ENCODE data around the gene KPNB1. TPM values are rescaled to one million over a fixed set of nuclear protein-coding genes. Genes with fewer than 3 reads are reported as not detected.

KPNB1 gene
- total and polyA plus RNA-seq, 10 donors, result 37.0 to 331 (median 250) TPM

GRCh38 chr17:47621293-47622179, 28.2 kb upstream of the KPNB1 start:
- intact Hi-C loops (cut with DNase I; ENCODE audit: low total_unique reads), result no loop called here
- peak overlapping the region in 2 of 8 donors; percentile 11 to 30 for H3K27ac ChIP-seq
- no peaks in the 10 kb centered on the region for H3K27me3 ChIP-seq (replicated peaks in 1 of 7)
- H3K36me3 ChIP-seq, result peaks cover 0 to 97% (median 61%) of the 10 kb centered on the region in 6 donors
- H3K9me3 ChIP-seq, result no peaks in the 10 kb centered on the region
- no peak for DNase-seq
- peaks cover 0 to 9% (median 0%) of the 10 kb centered on the region in 6 donors for H3K4me1 ChIP-seq
- no peak overlapping the region for H3K4me3 ChIP-seq
- TF ChIP-seq CTCF (IDR thresholded peaks at IDR 0.05 in 8 of 11, conservative IDR thresholded peaks at IDR 0.05 in 3 of 11) (no peak), POLR2AphosphoS5 (IDR thresholded peaks at IDR 0.05) (no peak), POLR2A (IDR thresholded peaks at IDR 0.05) (no peak)
- 84 to 91% (median 89%) methylated on average over 9 of the region's 9 CpGs for WGBS, 5 donors

GRCh38 chr17:47622180-47622549, 27.6 kb upstream of the KPNB1 start:
- Histone ChIP-seq H3K36me3 (peaks cover 0 to 90% (median 59%) of the 10 kb centered on the region in 6 donors), H3K27ac (peak overlapping the region in 4 of 8 donors; percentile 1 to 33 (median 16)), H3K4me1 (peaks cover 0 to 9% (median 0%) of the 10 kb centered on the region in 6 donors), H3K4me3 (no peak overlapping the region), H3K27me3 (replicated peaks in 1 of 7) (no peaks in the 10 kb centered on the region), H3K9me3 (no peaks in the 10 kb centered on the region)
- no peak for TF ChIP-seq POLR2A (IDR thresholded peaks at IDR 0.05)
- TF ChIP-seq POLR2AphosphoS5 (IDR thresholded peaks at IDR 0.05), result no peak
- no peak for TF ChIP-seq CTCF (IDR thresholded peaks at IDR 0.05 in 8 of 11, conservative IDR thresholded peaks at IDR 0.05 in 3 of 11)
- no peak for DNase-seq
- WGBS, 5 donors, result 63 to 86% (median 70%) methylated on average over 2 of the region's 2 CpGs
- intact Hi-C loops (cut with DNase I; ENCODE audit: low total_unique reads), result no loop called here

- Histone ChIP-seq H3K4me3 (no peak overlapping the region), H3K9me3 (no peaks in the 10 kb centered on the region), H3K4me1 (peaks cover 0 to 9% (median 0%) of the 10 kb centered on the region in 6 donors), H3K36me3 (peaks cover 0 to 65% (median 37%) of the 10 kb centered on the region in 6 donors), H3K27me3 (replicated peaks in 1 of 7) (no peaks in the 10 kb centered on the region), H3K27ac (no peak overlapping the region)
- intact Hi-C loops (cut with DNase I; ENCODE audit: low total_unique reads), result no loop called here
- DNase-seq, result no peak
- WGBS, 5 donors, result 33 to 100% (median 50%) methylated on average over 1 of the region's 1 CpG
- TF ChIP-seq CTCF (IDR thresholded peaks at IDR 0.05 in 8 of 11, conservative IDR thresholded peaks at IDR 0.05 in 3 of 11) (no peak), POLR2AphosphoS5 (IDR thresholded peaks at IDR 0.05) (no peak), POLR2A (IDR thresholded peaks at IDR 0.05) (no peak)
Observed at GRCh38 chr17:47624727-47625068, 25.0 kb upstream of the KPNB1 start.

GRCh38 chr17:47628014-47628566, 21.6 kb upstream of the KPNB1 start:
- Histone ChIP-seq H3K4me3 (no peak overlapping the region), H3K36me3 (peaks cover 0 to 57% (median 18%) of the 10 kb centered on the region in 6 donors), H3K27me3 (replicated peaks in 1 of 7) (no peaks in the 10 kb centered on the region), H3K9me3 (no peaks in the 10 kb centered on the region), H3K27ac (no peak overlapping the region), H3K4me1 (no peaks in the 10 kb centered on the region)
- intact Hi-C loops (cut with DNase I; ENCODE audit: low total_unique reads), result no loop called here
- no peak for TF ChIP-seq POLR2A (IDR thresholded peaks at IDR 0.05)
- TF ChIP-seq CTCF (IDR thresholded peaks at IDR 0.05 in 8 of 11, conservative IDR thresholded peaks at IDR 0.05 in 3 of 11), result no peak
- no peak for TF ChIP-seq POLR2AphosphoS5 (IDR thresholded peaks at IDR 0.05)
- WGBS, 5 donors, result 96 to 99% (median 97%) methylated on average over 8 of the region's 8 CpGs
- DNase-seq, result no peak

All from spleen (tissue), 11 donors.